RWPE2 (cell line): ENCODE results near the gene PARN.
"Not testable (repeated sequence)": the region's sequence is repeated elsewhere in the genome, so short reads cannot be mapped to it uniquely, and the experiment has no call there.

Experiments
- ATAC-seq: fragments of 200-7000 bp; cut with Tn5 transposase; 3 replicates; pipeline ENCODE4 v1.9.1; 2021; ENCODE audit warnings: low read depth
- DNase-seq: peaks from one replicate; pipeline ENCODE4 v3.0.0-alpha.2; 2020; ENCODE audit warnings: low spot score
- H3K27ac ChIP-seq: fragments of 450-650 bp; 2 replicates; pipeline ENCODE4 v1.5.1; 2017; ENCODE audit warnings: mild to moderate bottlenecking; ENCODE audit not compliant: poor library complexity, severe bottlenecking
- H3K27me3 ChIP-seq: fragments of 250-450 bp; sonication (Bioruptor Pico); 2 replicates; pipeline ENCODE4 v1.5.1; 2021; ENCODE audit warnings: mild to moderate bottlenecking, moderate library complexity; ENCODE audit not compliant: insufficient read depth, poor library complexity, severe bottlenecking
- H3K36me3 ChIP-seq: fragments of 250-450 bp; sonication (Bioruptor Pico); 2 replicates; pipeline ENCODE4 v1.5.1; 2020; ENCODE audit warnings: low read depth, mild to moderate bottlenecking, moderate library complexity
- H3K4me1 ChIP-seq: fragments of 250-450 bp; sonication (Bioruptor Pico); 2 replicates; pipeline ENCODE4 v1.5.1; 2021; ENCODE audit warnings: mild to moderate bottlenecking, moderate library complexity; ENCODE audit not compliant: insufficient read depth, poor library complexity, severe bottlenecking
- H3K4me3 ChIP-seq: fragments of 250-450 bp; sonication (Bioruptor Pico); 2 replicates; pipeline ENCODE4 v1.5.1; 2021; ENCODE audit warnings: mild to moderate bottlenecking, moderate library complexity; ENCODE audit not compliant: severe bottlenecking
- H3K9me3 ChIP-seq: fragments of 250-450 bp; sonication (Bioruptor Pico); 2 replicates; pipeline ENCODE4 v1.5.1; 2021; ENCODE audit warnings: mild to moderate bottlenecking, moderate library complexity; ENCODE audit not compliant: severe bottlenecking
- TF ChIP-seq, protein P1 (sequence below): fragments of 450-650 bp; IDR thresholded peaks from one replicate; pipeline ENCODE4 v1.5.1; 2017; ENCODE audit warnings: mild to moderate bottlenecking, moderate library complexity; ENCODE audit not compliant: poor library complexity, severe bottlenecking

Gene PARN

DNA sequence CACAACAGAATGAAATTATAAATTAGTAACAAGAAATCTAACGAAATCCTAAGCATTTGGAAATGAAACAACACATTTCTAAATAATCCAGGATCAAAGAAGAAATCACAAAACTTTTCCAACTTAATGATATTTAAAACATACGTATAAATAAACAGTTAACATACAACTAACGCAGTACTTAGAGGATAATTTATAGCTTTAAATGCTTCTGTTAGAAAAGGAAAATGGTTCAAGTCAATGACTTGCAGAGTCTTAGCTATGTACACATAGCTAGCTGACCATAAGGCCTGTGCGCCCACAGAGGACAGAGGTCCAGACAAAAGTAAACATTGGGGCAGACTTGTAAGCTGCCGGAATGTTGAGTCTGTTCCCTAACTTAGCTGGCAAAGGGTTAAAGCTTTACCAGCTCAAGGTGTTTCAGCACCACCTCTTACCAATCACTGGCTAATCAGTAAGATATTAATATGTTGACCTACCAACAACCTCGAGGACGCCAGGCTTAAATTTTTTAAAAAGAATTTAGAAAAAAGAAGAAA, 84.6 kb downstream of the PARN start:
- peaks cover 32% of the 10 kb centered on the region for H3K36me3 ChIP-seq
- no peaks in the 10 kb centered on the region for H3K9me3 ChIP-seq
- no peak for ATAC-seq
- H3K4me3 ChIP-seq, result no peak overlapping the region
- TF ChIP-seq, protein P1, sequence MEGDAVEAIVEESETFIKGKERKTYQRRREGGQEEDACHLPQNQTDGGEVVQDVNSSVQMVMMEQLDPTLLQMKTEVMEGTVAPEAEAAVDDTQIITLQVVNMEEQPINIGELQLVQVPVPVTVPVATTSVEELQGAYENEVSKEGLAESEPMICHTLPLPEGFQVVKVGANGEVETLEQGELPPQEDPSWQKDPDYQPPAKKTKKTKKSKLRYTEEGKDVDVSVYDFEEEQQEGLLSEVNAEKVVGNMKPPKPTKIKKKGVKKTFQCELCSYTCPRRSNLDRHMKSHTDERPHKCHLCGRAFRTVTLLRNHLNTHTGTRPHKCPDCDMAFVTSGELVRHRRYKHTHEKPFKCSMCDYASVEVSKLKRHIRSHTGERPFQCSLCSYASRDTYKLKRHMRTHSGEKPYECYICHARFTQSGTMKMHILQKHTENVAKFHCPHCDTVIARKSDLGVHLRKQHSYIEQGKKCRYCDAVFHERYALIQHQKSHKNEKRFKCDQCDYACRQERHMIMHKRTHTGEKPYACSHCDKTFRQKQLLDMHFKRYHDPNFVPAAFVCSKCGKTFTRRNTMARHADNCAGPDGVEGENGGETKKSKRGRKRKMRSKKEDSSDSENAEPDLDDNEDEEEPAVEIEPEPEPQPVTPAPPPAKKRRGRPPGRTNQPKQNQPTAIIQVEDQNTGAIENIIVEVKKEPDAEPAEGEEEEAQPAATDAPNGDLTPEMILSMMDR, result no peak
- no peak for DNase-seq
- H3K27ac ChIP-seq, result no peak overlapping the region
- no peaks in the 10 kb centered on the region for H3K4me1 ChIP-seq
- H3K27me3 ChIP-seq, result no peaks in the 10 kb centered on the region

DNA sequence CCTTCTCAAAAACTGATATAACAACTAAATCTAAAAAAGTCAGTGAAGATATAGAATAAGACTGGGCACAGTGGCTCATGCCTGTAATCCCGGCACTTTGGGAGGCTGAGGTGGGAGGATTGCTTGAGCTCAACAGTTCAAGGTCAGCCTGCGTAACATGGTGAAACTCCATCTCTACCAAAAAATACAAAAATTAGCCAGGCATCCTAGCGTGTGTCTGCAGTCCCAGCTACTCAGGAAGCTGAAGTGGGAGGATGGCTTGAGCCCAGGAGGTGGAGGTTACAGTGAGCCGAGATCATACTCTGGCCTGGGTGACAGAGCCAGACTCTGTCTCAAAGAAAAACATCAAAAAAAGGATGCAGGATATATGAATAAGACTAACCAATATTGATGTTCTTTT, 85.2 kb downstream of the PARN start:
- not testable (repeated sequence) for H3K9me3 ChIP-seq, H3K4me3 ChIP-seq, H3K4me1 ChIP-seq, DNase-seq, H3K27ac ChIP-seq, H3K27me3 ChIP-seq, ATAC-seq
- peaks cover 37% of the 10 kb centered on the region for H3K36me3 ChIP-seq

DNA sequence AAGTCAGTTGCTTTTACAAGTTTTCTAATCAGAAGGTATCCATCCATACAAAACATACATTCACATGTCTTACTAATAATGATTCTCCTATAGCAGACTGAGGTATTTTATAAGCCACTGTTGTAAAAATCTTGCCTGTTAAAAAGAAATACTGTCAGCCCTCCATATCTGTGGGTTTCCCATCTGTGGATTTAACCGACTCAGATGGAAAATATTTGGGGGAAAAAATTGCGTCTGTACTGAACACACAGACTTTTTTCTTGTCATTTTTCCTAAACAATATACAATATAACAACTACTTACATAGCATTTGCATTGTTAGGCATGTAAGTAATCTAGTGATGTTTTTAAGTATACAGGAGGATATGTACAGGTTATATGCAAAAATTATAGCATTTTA, 90.4 kb downstream of the PARN start:
- Histone ChIP-seq H3K27me3 (no peaks in the 10 kb centered on the region), H3K4me1 (no peaks in the 10 kb centered on the region), H3K36me3 (peaks cover 29% of the 10 kb centered on the region), H3K9me3 (no peaks in the 10 kb centered on the region), H3K4me3 (no peak overlapping the region), H3K27ac (no peak overlapping the region)
- TF ChIP-seq, protein P1, result no peak
- DNase-seq (no peak), ATAC-seq (no peak)

DNA sequence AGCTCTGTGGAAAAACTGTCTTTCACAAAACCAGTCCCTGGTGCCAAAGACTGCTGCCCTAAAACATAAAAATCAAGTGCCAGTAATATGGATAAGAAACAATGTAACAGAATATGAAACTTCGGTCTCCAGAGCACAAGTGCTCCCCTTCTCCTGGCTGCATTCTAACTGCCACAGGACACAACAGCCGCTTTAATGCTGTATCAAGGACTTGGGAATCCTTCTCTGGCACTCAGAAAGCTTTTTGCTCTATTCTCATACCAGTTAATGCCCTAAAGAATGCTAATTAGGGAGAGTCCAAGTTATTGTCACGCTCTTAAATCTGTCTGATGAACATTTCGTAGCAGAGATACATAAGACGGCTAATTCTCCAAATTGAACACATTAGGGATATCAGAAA, 90.9 kb downstream of the PARN start:
- TF ChIP-seq, protein P1, result no peak
- DNase-seq (no peak), ATAC-seq (no peak)
- Histone ChIP-seq H3K4me3 (no peak overlapping the region), H3K9me3 (no peaks in the 10 kb centered on the region), H3K27me3 (no peaks in the 10 kb centered on the region), H3K4me1 (no peaks in the 10 kb centered on the region), H3K36me3 (peaks cover 28% of the 10 kb centered on the region), H3K27ac (no peak overlapping the region)

DNA sequence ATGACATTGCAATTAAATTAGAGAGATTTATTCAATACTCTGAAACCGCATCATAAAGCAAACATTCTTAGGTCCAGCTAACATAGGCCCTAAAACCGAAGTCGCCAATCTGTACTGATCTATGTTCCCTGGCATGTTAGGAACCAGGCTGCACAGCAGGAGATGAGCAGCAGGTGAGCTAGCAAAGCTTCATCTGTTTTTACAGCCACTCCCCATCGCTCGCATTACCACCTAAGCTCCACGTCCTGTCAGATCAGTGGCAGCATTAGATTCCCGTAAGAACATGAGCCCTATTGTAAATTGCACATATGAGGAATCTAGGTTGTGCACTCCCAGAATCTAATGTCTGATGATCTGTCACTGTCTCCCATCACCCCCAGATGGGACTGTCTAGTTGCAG, 91.5 kb downstream of the PARN start:
- ATAC-seq, result no peak
- H3K36me3 ChIP-seq, result peaks cover 23% of the 10 kb centered on the region
- no peaks in the 10 kb centered on the region for H3K4me1 ChIP-seq

More for the DNA sequence above, 91.5 kb downstream of the PARN start:
- TF ChIP-seq, protein P1, result no peak
- Histone ChIP-seq H3K27me3 (no peaks in the 10 kb centered on the region), H3K9me3 (no peaks in the 10 kb centered on the region), H3K4me3 (no peak overlapping the region), H3K27ac (no peak overlapping the region)
- DNase-seq, result no peak
